ENCODE results near the gene IGF2R.

IGF2R gene

DNA sequence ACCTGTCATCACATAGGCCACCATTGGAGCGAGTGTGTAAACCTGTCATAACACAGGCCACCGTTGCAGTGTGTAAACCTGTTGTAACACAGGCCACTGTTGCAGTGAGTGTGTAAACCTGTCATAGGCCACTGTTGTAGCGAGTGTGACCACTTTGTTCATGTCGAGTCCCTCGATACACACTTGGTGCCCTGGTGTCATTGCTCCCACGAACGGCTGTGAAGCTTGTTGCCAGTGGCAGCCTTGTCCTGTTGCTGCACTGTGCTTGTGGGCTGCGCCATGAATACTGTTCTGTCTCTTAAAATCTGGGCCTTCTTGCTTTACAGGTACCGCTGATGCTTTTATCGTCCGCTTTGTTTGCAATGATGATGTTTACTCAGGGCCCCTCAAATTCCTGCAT, 91.3 kb downstream of the IGF2R start:
- no peak overlapping the region for H3K4me3 ChIP-seq (ENCODE audit: low read depth, low read length)
- DNase-seq (ENCODE audit: low read depth): no peak
- TF ChIP-seq CTCF (conservative IDR thresholded peaks at IDR 0.05; ENCODE audit: low read depth, low read length): no peak

DNA sequence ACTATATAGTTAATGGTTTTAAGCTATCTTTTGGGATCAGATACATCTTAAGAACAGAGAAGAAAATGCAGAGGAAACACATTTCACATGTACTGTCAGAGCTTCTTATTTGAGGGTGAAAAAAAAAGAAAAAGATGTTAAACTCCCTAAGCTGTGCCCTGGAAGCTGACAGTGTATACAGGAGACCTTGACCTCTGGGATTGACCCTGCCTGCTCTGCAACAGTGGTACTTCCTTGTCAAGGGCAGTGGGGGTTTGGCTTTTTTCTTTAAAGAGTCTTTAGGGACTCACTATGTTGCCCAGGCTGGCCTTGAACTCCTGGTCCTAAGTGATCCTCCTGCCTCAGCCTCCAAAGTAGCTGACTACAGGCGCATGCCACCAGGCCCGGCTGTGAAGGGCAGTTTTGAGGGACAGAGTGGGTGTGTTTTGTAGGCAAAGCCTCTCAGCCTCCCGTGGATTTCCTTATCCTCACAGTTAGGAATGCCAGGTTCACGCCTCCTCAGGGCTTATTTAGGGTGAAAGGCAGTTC, 92.1 kb downstream of the IGF2R start:
- no peak for TF ChIP-seq CTCF (conservative IDR thresholded peaks at IDR 0.05; ENCODE audit: low read depth, low read length)
- no peak for DNase-seq (ENCODE audit: low read depth)
- no peak overlapping the region for H3K4me3 ChIP-seq (ENCODE audit: low read depth, low read length)

- no peak for DNase-seq (ENCODE audit: low read depth)
- TF ChIP-seq CTCF (conservative IDR thresholded peaks at IDR 0.05; ENCODE audit: low read depth, low read length): no peak
Observed at GRCh38 chr6:160063771-160064413, 95.0 kb downstream of the IGF2R start.

DNA sequence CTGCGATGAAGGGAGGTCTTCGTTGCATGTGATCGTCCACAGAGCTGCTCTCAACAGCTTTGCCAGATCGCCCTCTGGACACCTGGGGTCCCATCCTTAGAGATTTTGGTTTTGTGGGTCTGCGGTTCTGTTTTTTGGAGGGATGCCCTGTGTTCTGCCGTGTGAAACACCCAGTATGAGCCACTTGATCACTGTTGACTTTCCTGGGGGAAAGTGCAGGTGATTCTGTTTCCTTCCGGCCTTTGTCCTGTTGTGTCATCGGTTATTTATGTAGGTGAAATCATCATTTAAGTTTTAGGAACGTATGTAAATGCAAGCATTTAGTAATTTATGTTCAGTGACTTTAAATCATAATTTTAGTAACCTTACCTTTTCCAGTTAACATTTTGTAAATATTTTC, 96.3 kb downstream of the IGF2R start:
- TF ChIP-seq CTCF (conservative IDR thresholded peaks at IDR 0.05; ENCODE audit: low read depth, low read length): no peak
- no peak overlapping the region for H3K4me3 ChIP-seq (ENCODE audit: low read depth, low read length)

More at GRCh38 chr6:160063771-160064413, 95.0 kb downstream of the IGF2R start:
- H3K4me3 ChIP-seq (ENCODE audit: low read depth, low read length): no peak overlapping the region

DNA sequence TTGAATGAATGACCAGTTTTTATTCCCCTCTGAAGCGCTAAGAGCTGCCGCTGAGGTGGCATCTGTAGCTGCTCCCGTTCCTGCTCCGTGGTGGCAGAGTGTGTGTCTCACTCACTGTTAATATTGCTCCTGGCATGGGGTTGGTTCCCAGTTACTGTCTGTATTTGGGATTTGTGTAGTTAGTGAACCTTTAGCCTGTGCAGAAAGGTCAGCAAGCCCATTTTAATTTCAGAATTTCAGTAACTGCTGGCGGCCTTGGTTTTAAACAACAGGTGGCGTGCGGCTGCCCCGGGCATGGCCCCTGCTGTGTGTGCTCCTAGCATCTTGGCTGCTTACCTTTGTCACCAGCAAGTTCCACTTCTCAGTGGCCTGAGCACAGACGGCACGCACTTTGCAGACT, 98.7 kb downstream of the IGF2R start:
- no peak for TF ChIP-seq CTCF (conservative IDR thresholded peaks at IDR 0.05; ENCODE audit: low read depth, low read length)
- no peak overlapping the region for H3K4me3 ChIP-seq (ENCODE audit: low read depth, low read length)
- DNase-seq (ENCODE audit: low read depth): no peak

More for the DNA sequence above, 96.3 kb downstream of the IGF2R start:
- no peak for DNase-seq (ENCODE audit: low read depth)

DNA sequence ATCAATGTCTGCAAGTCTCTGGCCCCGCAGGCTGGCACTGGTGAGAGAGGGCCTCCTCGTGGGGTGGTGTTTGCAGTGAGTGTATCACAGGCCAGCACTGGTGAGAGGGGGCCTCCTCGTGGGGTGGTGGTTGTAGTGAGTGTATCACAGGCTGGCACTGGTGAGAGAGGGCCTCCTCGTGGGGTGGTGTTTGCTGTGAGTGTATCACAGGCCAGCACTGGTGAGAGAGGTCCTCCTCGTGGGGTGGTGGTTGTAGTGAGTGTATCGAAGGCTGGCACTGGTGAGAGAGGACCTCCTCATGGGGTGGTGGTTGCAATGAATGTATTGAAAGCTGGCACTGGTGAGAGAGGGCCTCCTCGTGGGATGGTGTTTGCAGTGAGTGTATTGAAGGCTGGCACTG, 99.5 kb downstream of the IGF2R start:
- TF ChIP-seq CTCF (conservative IDR thresholded peaks at IDR 0.05; ENCODE audit: low read depth, low read length): no peak
- no peak overlapping the region for H3K4me3 ChIP-seq (ENCODE audit: low read depth, low read length)
- DNase-seq (ENCODE audit: low read depth): no peak

- H3K4me3 ChIP-seq (ENCODE audit: low read depth, low read length): no peak overlapping the region
- DNase-seq (ENCODE audit: low read depth): no peak
- TF ChIP-seq CTCF (conservative IDR thresholded peaks at IDR 0.05; ENCODE audit: low read depth, low read length): no peak
Observed at GRCh38 chr6:160069050-160069454, 100.2 kb downstream of the IGF2R start.

Measured in choroid plexus epithelial cell (primary cell).